Cardiac septum (tissue), 1 donor: ENCODE results near the gene PPP4R1. TPM values are rescaled to one million over a fixed set of nuclear protein-coding genes. Genes with fewer than 3 reads are reported as not detected.
"Not testable (repeated sequence)": the region's sequence is repeated elsewhere in the genome, so short reads cannot be mapped to it uniquely, and the experiment has no call there.

Experiments used
- DNase-seq: peaks from one replicate; pipeline ENCODE4 v3.0.0-alpha.2; 2020; ENCODE audit warnings: low spot score
- intact Hi-C: fragments of 100-400 bp; cut with DNase I; formaldehyde crosslinking; loops from one replicate; pipeline ENCODE4 v1.14.0; 2022
- long read RNA-seq: library from polyadenylated mRNA; unstranded; transcript quantifications from one replicate; pipeline ENCODE4 v2.0.0, GENCODE V29; 2021
- total RNA-seq: library from RNA; stranded (reverse); fragmentation: NEBNext Ultra II Directional; extraction: Animal tissue kit (Norgen Biotek cat#: 25700); gene quantifications from one replicate; pipeline ENCODE4 v1.2.1, GENCODE V29; 2021
- donor health status: DM: no; HTN: no; CAD: no.

Gene PPP4R1, protein sequence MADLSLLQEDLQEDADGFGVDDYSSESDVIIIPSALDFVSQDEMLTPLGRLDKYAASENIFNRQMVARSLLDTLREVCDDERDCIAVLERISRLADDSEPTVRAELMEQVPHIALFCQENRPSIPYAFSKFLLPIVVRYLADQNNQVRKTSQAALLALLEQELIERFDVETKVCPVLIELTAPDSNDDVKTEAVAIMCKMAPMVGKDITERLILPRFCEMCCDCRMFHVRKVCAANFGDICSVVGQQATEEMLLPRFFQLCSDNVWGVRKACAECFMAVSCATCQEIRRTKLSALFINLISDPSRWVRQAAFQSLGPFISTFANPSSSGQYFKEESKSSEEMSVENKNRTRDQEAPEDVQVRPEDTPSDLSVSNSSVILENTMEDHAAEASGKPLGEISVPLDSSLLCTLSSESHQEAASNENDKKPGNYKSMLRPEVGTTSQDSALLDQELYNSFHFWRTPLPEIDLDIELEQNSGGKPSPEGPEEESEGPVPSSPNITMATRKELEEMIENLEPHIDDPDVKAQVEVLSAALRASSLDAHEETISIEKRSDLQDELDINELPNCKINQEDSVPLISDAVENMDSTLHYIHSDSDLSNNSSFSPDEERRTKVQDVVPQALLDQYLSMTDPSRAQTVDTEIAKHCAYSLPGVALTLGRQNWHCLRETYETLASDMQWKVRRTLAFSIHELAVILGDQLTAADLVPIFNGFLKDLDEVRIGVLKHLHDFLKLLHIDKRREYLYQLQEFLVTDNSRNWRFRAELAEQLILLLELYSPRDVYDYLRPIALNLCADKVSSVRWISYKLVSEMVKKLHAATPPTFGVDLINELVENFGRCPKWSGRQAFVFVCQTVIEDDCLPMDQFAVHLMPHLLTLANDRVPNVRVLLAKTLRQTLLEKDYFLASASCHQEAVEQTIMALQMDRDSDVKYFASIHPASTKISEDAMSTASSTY
- total RNA-seq = 83.1 TPM
- long read RNA-seq, transcript PPP4R1-202 (20 exons, 3,885 nt) = major isoform, 16 of 59 reads
- long read RNA-seq, transcript PPP4R1-203 (20 exons, 3,925 nt) = minor isoform, 5 of 59 reads
- long read RNA-seq, partial matches to known transcripts = 11 of 59 reads
- long read RNA-seq, other reads (novel, unspliced or antisense) = 26 of 59 reads

DNA sequence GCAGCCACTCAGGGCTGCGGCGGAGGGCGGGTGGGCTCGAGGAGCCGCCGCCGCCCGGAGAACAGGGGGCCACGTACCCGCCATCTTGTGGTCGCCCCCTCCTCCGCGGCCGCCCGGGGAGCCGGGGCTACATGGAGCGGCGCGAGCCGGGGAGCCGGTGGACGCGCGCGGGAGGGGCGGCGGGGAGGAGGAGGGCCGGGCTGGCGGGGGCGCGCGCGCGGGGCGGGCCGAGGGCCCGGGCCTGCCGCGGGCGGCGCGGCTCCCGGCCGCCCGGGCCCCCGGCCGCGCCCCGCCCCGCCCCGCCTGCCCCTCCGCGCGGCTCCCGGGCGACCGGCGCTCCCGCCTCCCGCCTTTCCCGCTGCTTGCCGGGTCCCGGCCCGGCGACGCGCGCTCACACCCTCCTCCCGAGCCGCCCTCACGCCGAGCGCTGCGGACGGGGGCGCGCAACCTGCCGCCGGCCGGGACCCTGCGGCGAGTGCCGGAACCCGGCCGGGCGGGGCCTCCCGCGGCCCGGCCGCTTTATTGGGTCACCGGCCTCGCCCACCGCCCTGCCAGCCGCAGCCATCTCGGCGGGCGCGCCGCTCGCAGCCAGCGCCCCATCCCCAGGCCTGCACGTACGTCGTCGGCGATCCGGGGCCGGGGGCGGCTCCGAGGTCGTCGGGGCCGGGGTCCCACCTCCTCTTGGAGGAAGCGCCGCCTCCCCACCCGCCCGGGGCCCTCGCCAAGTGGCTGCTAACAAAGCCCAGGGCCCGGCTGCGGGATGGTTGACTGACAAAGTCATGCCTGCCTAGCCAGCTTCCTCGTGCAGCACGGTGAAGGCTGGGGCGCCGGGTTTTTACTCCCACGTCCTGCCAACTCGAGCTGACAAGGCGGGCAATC lies at the start of gene PPP4R1:
PPP4R1 (minus strand) TSS at position 159 of the 879 bp plus-strand sequence; CDS start at position 84, 75 bp downstream.
- intact Hi-C loops = loop anchor here (5.0 to 10.0 kb wide), 4 partner anchors 158 to 910 kb away; partner anchors contain the start of genes NAPG and VAPA
- peak; percentile 92 for DNase-seq

DNA sequence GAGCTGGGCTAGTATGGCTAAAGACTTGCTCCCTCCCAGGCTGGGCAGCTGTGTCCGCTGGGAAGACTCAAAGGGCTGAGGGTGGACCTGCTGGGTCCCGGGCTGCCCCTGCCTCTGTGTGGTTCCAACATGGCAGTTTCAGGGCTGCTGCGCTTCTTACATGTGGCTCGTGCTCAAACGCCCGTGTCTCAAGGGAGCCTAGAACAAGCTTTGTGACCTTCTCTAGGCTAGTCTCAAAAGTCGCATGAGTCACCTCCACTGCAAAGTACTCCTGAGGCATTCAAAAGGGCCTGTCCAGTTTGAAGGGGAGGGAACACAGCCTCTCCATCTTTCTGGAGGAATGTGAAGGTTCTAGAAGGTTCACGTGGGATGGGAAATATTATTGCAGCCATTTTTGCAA lies 49.0 kb upstream of the PPP4R1 start:
- DNase-seq = no peak
- intact Hi-C loops = no loop called here

DNA sequence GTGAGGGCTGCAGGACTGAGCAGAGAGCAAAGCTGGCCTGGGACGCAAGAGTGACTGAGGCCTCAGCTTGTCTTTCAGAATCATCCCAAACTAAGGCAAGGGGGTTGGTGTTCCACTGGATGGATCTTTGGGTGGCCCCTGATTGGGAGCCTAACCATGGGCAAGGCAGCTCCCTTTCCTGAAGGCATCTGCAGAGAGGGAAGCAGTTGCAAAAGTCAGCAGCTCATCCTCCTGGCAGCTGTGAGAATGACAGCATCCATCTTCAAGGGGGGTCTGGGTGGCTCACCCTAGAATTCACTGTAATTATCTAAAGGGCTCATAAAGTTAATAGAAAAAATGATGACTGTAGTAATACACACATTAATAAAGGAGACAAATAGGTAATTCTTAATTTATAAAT lies 47.2 kb upstream of the PPP4R1 start:
- DNase-seq = no peak

DNA sequence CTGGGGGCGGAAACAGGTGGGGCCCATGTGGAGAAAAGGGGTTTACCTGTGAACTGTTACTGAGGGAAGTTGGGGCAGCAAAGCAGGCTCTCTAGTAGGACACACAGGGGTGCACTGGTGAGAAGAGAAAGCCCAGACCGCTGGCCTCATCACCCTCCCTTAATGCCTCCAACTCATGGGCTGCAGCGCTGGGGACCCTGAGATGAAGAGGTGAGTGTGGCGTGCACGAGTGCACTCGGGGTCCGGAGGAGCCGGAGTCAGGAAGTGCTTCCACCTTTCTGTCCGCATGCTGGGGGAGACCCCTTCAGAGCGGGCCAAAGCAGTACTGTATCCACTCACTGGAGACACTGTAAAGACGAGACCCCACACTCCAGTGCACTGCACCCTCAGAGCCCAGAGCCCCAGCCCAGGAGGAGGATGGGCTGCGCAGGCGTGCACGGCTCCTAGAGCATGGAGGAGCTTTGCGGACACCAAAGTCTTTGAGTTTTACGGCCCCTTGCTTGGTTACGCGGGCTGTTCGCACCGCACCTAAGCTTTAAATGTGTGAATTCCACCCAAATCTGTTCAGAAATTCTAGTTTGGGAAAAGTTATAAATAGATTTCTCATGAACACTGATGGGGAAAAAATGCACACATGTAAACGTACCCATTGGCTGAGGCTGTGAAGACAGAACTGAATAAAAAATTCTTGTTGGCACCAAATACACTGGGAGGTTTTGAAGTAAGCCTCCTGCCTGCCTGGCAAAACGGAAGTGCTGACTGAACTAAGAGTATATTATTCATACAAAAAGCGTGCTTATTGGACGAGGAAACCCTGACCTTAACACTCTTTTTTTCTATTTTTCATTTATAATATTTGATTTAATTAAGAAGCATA lies 45.4 kb upstream of the PPP4R1 start:
- intact Hi-C loops = no loop called here

More for the DNA sequence above, 47.2 kb upstream of the PPP4R1 start:
- intact Hi-C loops = no loop called here

DNA sequence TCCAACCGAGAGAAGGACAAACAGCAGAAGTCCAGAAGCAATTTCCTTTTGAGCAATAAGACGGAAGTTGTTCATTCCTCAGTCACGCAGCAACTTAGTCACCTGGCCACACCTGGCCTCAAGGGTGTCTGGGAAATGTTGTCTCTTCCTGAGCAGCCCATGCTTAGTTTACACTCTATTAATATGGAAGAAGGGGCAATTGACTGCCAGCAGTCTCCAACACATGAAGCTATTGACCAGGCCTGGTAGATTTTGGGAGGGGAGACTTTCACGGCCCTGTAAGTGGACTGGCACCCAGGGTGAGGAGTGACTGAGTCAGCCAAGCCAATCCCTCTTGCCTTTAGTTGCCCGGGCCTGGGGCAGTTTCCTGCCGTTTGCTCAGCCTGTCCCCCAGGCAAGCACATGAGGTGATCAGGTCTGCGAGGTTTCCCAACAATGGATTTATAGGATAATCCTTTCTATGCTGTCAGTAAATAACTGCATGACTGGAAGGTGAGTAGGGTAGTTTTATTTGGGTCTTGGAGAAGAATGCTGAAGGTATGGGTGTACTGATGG lies 43.8 kb upstream of the PPP4R1 start:
- intact Hi-C loops = no loop called here
- DNase-seq = no peak

More for the DNA sequence above, 45.4 kb upstream of the PPP4R1 start:
- DNase-seq = no peak

DNA sequence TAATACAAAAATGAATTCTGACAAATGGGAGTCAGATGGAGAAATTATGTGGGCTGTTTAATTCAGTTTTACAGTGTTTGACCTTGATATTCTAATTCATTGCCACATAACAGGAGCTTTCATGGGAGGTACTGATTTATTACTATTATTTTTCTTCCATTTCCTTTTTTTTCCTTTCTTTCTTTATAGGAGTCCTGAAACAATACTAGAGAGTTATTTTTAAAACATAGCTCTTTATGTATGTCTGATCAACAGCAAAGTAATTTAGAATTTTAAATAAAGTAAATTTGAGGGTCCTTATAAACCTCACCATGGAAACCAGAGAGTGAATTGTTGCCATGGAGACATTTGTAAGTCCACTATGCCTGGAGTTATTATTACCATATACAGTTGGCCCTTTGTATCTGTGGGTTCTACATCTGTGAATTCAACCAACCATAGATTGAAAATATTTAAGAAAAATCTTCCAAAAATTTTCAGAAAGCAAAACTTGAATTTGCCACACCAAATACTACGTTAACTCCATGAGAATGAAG lies 40.9 kb upstream of the PPP4R1 start:
- intact Hi-C loops = no loop called here
- no peak for DNase-seq

DNA sequence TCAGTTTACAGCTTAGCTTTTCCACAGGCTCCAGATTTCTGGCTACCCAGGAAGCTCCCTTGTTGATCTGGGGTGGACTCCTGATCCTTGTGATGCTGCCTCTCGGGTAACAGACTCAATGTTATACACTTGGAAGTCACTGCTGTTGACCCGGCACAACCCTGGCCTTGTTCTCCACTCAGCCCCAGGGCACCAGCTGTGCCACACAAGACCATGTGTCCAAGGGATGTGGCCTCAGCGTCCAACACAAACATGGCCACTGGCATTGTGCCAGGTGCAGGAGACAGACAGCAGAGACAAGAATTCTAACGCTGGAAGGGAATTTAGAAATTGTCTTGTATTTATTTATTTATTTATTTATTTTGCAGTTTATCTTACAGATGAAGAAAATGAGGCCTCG lies 39.0 kb upstream of the PPP4R1 start:
- intact Hi-C loops = no loop called here
- no peak for DNase-seq

DNA sequence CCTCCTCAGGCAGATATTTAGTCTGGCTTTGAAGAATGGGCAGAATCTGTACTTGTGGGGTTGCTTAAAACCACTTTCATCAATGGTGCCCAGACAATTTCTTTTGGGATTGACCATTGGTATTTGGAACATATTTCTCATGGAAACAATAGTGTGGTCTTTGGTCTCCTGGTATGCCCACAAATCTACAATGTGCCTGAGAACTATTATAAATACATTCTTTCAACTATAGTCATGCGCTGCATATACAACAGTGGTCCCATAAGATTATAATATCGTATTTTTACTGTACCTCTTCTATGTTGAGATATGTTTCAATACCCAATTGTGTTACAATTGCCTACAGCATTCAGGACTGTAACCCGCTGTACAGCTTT lies 34.8 kb upstream of the PPP4R1 start:
- intact Hi-C loops = no loop called here
- DNase-seq = no peak

DNA sequence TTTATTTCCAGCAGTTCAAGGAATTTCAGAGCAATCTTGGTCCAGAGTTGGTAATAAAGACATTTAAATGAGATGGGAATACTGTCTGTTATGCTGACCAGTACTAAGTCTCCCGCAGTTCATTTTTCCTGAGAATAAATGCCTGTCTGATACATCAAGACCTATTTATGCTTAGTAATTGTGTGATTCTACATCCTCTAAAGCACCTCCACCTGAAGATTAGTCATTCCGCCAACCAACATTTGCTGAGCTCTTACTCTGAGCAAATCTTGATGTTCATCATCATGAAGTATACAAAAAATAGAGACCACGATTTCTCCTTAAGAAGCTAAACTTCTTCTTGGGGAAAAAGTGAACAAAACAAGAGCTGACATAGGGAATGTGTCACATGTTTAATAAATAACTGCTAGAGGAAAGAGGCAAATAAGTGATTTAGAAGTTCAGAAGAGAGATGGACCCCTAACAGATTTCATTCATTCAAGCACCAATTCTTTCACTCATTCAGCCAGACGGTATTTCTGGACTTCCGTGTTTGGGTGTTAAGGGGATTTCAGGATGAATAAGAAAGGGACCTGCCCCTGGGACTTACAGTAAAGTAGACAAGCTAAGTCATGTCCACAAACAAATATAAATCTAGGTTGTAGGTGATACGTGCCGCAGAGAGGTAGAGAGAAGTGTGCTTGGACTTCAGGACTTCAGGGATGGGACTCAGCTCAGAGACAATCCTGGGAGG lies 34.2 kb upstream of the PPP4R1 start:
- no peak for DNase-seq
- intact Hi-C loops = no loop called here

DNA sequence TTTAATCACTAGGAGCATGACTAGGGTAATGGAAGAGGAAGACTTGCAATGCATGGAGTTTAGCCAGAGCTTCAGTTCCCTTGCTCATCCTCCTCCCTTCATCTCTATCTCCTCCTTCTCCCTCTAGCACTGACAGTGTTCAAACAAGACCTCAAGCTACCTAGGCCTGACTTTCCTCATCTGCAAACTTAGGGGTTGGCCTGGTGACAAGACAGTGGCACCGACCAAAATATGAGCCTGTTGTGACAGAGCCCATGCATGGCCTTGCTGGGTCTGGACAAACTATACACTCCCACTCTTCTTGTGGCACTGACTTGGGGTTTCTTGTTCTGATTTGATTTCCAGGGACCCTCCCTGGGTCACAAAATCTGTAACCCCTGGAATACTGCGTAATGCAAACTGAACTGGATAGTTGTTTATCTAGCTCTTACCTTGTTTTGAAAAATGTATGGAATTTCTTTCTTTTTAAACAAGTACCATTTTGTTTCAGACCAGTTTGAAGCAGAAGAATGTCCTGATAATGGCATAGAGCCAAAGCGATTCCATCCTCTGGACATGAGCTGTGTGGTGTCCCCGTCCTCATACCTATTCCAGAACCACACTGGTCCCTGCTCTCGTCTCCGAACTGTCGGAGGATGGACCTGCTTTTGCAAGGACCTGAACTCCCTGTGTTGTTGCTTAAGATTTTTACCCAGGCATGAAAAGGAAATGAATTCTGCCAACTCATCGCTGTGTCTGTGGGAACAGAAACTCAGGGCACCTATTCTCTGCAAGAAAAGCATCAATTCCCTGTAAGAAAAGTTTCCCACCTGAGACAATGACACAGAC lies 33.4 kb upstream of the PPP4R1 start:
- no peak for DNase-seq
- intact Hi-C loops = no loop called here

DNA sequence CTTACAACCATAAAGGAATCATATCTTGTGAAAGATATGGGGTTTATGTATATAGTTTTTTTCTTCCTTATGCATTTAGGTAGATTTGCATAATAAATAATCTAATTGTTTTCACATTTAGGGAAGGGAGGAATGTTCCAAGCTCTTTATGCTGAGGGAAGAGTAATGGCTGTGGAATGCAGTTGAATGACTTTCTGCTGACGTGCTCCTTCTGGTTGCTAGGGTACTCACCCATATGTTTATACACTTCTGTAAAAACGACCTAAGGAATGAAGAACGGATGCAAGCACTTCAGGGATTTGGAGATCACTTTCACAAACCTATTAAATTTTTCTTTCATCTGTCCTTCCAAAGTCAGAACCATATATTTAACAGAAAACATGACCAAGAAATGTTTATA lies 29.2 kb upstream of the PPP4R1 start:
- DNase-seq = no peak
- intact Hi-C loops = no loop called here

DNA sequence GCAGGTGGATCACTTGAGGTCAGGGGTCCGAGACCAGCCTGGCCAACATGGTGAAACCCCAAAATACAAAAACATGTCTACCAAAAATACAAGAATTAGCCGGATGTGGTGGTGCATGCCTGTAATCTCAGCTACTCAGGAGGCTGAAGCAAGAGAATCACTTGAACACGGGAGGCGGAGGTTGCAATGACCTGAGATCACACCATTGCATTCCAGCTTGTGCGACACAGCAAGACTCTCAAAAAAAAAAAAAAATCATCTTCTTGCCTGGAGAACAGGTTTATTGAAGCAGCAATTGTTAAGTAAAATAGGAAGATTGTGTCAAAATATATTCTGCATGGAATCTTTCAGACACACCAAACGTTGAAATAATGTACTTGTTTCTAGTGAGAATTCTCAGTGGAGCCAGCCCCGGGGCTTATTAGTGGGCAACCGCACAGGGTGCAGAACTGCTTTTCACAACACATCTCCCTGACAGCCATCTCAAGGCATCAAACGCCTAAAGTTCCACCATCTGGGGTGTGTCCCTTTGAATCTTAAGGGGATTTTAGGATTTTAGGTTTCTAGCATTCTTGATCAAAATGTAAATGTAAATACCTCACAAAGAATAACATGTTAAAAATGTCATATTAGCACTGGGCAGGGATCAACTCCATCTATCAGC lies 28.6 kb upstream of the PPP4R1 start:
- intact Hi-C loops = no loop called here
- DNase-seq = no peak

DNA sequence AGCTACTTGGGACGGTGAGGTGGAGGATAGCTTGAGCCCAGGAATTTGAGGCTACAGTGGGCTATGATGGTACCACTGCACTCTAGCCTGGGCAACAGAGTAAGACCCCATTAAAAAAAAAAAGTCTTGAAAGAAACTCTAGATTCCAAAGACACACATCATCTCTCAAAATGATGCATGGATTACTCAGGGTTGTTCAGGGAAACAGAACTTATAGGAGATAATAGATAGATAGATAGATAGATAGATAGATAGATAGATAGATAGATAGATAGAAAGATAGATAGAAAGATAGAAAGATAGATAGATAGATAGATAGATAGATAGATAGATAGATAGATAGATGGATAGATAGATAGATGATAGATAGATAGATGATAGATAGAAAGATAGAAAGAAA lies 26.7 kb upstream of the PPP4R1 start:
- intact Hi-C loops, DNase-seq: not testable (repeated sequence)

DNA sequence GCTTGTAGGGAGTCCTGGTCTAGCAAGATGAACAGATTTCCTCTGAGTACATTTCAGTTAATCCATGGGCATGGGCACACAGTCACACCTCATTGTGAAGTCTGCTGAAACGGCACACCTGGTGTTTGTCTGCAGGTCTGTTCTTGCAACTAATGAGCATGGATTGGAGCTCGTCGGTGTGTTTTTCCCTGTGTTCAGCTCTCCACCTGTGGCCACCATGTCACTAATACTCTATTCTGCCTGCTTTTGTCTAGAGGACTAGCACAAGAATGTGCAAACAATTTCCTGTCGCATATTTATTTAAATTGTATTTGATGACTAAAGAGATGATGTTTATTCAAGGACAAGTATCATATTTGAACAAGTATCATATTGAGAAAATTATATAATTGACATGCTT lies 24.5 kb upstream of the PPP4R1 start:
- intact Hi-C loops = no loop called here
- DNase-seq = no peak

DNA sequence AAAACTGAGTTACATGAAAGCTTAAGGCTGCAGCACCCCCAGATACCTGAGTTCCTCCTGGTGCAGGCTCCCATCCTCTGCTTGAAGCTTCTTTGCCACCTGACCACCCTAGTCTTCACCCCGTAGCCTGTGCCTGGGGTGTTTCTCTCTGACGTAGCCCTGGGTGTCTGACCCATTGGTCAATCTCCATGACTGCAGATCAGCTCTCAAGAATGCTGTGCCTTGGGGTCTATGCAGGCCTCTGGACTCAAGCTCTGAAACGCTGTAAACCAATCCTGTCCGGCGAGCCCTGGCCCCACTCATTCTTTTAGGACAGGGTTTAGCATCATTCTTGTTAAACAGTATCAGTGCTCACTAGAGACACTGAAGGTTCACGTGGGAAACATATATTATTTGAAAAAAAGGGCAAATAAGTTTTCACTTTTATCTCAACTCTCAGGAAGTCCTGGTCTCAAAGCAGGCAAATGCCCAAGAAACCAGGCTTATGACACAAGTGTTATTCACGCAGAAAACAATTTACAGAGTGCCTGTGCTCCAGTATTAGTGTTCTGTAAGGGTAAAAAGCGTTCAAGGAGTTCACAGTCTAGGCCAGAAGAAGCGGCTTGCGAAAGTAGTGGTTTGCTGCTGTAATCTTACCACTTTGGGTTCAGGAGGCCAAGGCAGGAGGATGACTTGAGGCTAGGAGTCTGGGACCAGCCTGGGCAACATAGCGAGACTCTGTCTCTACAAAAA lies 22.8 kb upstream of the PPP4R1 start:
- DNase-seq = no peak
- intact Hi-C loops = no loop called here
